Common myeloid progenitor, CD34-positive (primary cell): Measurements from ENCODE around the gene BMP7. TPM values are rescaled to one million over a fixed set of nuclear protein-coding genes. Genes with fewer than 3 reads are reported as not detected.

Experiments used
- CTCF ChIA-PET: fragments of 350-600 bp; sonication (Branson Sonifier 250); formaldehyde crosslinking; loops from one replicate; lab custom pipeline; 2021; ENCODE audit warnings: antibody characterized with exemption; lab: Charles Lee
- POLR2A ChIA-PET: fragments of 350-600 bp; sonication (Branson Sonifier 250); formaldehyde crosslinking; loops from one replicate; lab custom pipeline; 2021; ENCODE audit warnings: antibody characterized with exemption; lab: Charles Lee
- DNase-seq, 3 donors: peaks; one replicate each; pipeline versions ENCODE4 v3.0.0 to v3.0.0-alpha.2; 2013
- H3K27ac ChIP-seq, 2 experiments: 1 replicate in 1 of 2; 2 replicates in 1 of 2; pipeline ENCODE4 v1.7.0; 2013; ENCODE audit warnings: inconsistent platforms in 2 of 2, low read length in 2 of 2, mild to moderate bottlenecking in 2 of 2, low read depth in 1 of 2, moderate library complexity in 1 of 2; ENCODE audit not compliant: severe bottlenecking in 2 of 2, insufficient read depth in 1 of 2, poor library complexity in 1 of 2
- H3K27me3 ChIP-seq, 5 experiments: replicated peaks in 2 of 5; 1 replicate in 3 of 5; 2 replicates in 2 of 5; pipeline versions ENCODE4 v1.6.1 to v1.7.0; 2013; ENCODE audit warnings: low read length in 4 of 5, mild to moderate bottlenecking in 2 of 5, moderate library complexity in 2 of 5, inconsistent platforms in 1 of 5; ENCODE audit not compliant: insufficient read depth in 5 of 5, control insufficient read depth in 4 of 5
- H3K36me3 ChIP-seq, 4 experiments: 1 replicate in 2 of 4; 2 replicates in 2 of 4; pipeline versions ENCODE4 v1.6.1 to v1.7.0; 2013; ENCODE audit warnings: low read length in 3 of 4, control low read depth in 1 of 4, mild to moderate bottlenecking in 1 of 4; ENCODE audit not compliant: control insufficient read depth in 4 of 4, insufficient read depth in 4 of 4
- H3K4me1 ChIP-seq, 4 experiments: 1 replicate in 3 of 4; 2 replicates in 1 of 4; pipeline versions ENCODE4 v1.6.1 to v1.7.1; 2013; ENCODE audit warnings: low read length in 3 of 4, mild to moderate bottlenecking in 3 of 4, control low read depth in 1 of 4, inconsistent platforms in 1 of 4, moderate library complexity in 1 of 4; ENCODE audit not compliant: control insufficient read depth in 4 of 4, insufficient read depth in 4 of 4; ENCODE audit errors: control extremely low read depth in 1 of 4
- H3K4me3 ChIP-seq, 7 experiments: 1 replicate in 4 of 7; 2 replicates in 3 of 7; pipeline versions ENCODE4 v1.5.1 to v1.7.0; 2013; ENCODE audit warnings: mild to moderate bottlenecking in 7 of 7, low read length in 6 of 7, moderate library complexity in 6 of 7, inconsistent platforms in 2 of 7, low read depth in 2 of 7, control low read depth in 1 of 7; ENCODE audit not compliant: insufficient read depth in 4 of 7, control insufficient read depth in 1 of 7; ENCODE audit errors: extremely low read depth in 1 of 7
- H3K9me3 ChIP-seq, 5 experiments: 1 replicate in 4 of 5; 2 replicates in 1 of 5; pipeline versions ENCODE4 v1.6.1 to v1.7.1; 2013; ENCODE audit warnings: low read length in 4 of 5, mild to moderate bottlenecking in 2 of 5, inconsistent platforms in 1 of 5, low read depth in 1 of 5, moderate library complexity in 1 of 5; ENCODE audit not compliant: control insufficient read depth in 4 of 5, insufficient read depth in 2 of 5; ENCODE audit errors: control extremely low read depth in 1 of 5
- WGBS: methylation state at CpG from one replicate; pipeline ENCODE4 v1.1.5; 2013; ENCODE audit not compliant: insufficient coverage; 5-methylcytosine and 5-hydroxymethylcytosine counted together
- polyA plus RNA-seq: library from polyadenylated mRNA; unstranded; fragments of 120-200 nt; gene quantifications from one replicate; pipeline ENCODE4 v1.2.1, GENCODE V29; 2013

The BMP7 gene
- not detected for polyA plus RNA-seq

- peaks cover 11 to 99% (median 42%) of the 10 kb centered on the region in 5 experiments for H3K27me3 ChIP-seq
- WGBS = 2% methylated on average over 68 of the region's 84 CpGs
- DNase-seq = no peak
- H3K27ac ChIP-seq = no peak within 1 kb of the TSS
- peaks cover 0 to 2% (median 0%) of the 10 kb centered on the region in 5 experiments for H3K9me3 ChIP-seq
- H3K36me3 ChIP-seq = no peaks in the 10 kb centered on the region
- peaks cover 0 to 9% (median 3%) of the 10 kb centered on the region in 4 experiments for H3K4me1 ChIP-seq
- ChIA-PET POLR2A (no interaction called here), CTCF (no interaction called here)
- H3K4me3 ChIP-seq = peak within 1 kb of the TSS in 1 of 7 experiments; percentile 19
Observed at GRCh38 chr20:57266291-57267157, at the start of gene BMP7. Gene BMP7, minus strand, starts transcription at chr20:57266641. Its CDS starts 519 bp downstream, at chr20:57266122.

- H3K27ac ChIP-seq = no peak overlapping the region
- CTCF ChIA-PET = no interaction called here
- peaks cover 10 to 54% (median 16%) of the 10 kb centered on the region in 5 experiments for H3K27me3 ChIP-seq
- POLR2A ChIA-PET = no interaction called here
- H3K4me3 ChIP-seq = no peak overlapping the region
- DNase-seq = no peak
- H3K9me3 ChIP-seq = no peaks in the 10 kb centered on the region
- no peaks in the 10 kb centered on the region for H3K36me3 ChIP-seq
- 86% methylated on average over 5 of the region's 8 CpGs for WGBS
- no peaks in the 10 kb centered on the region for H3K4me1 ChIP-seq
Observed at GRCh38 chr20:57315976-57316480, 49.6 kb upstream of the BMP7 start.

- no peak for DNase-seq
- ChIA-PET POLR2A (no interaction called here), CTCF (no interaction called here)
- peaks cover 8 to 53% (median 16%) of the 10 kb centered on the region in 5 experiments for H3K27me3 ChIP-seq
- H3K4me3 ChIP-seq = no peak overlapping the region
- no peak overlapping the region for H3K27ac ChIP-seq
- no peaks in the 10 kb centered on the region for H3K4me1 ChIP-seq
- 88% methylated on average over 4 of the region's 8 CpGs for WGBS
- no peaks in the 10 kb centered on the region for H3K36me3 ChIP-seq
- H3K9me3 ChIP-seq = no peaks in the 10 kb centered on the region
Observed at GRCh38 chr20:57315083-57315975, 48.9 kb upstream of the BMP7 start.

- no peak for DNase-seq
- no peaks in the 10 kb centered on the region for H3K36me3 ChIP-seq
- peaks cover 5 to 56% (median 15%) of the 10 kb centered on the region in 5 experiments for H3K27me3 ChIP-seq
- no peaks in the 10 kb centered on the region for H3K9me3 ChIP-seq
- no peaks in the 10 kb centered on the region for H3K4me1 ChIP-seq
- POLR2A ChIA-PET = interaction anchor here (0.6 kb wide), 1 partner anchor 525 kb away, joined by 3 read pairs; no protein-coding TSS in a partner anchor
- CTCF ChIA-PET = no interaction called here
- 100% methylated on average over 2 of the region's 5 CpGs for WGBS
- no peak overlapping the region for H3K27ac ChIP-seq
- no peak overlapping the region for H3K4me3 ChIP-seq
Observed at GRCh38 chr20:57313951-57314350, 47.5 kb upstream of the BMP7 start.

- ChIA-PET POLR2A (no interaction called here), CTCF (no interaction called here)
- H3K9me3 ChIP-seq = no peaks in the 10 kb centered on the region
- peaks cover 5 to 57% (median 15%) of the 10 kb centered on the region in 5 experiments for H3K27me3 ChIP-seq
- no peak overlapping the region for H3K27ac ChIP-seq
- DNase-seq = no peak
- H3K4me1 ChIP-seq = no peaks in the 10 kb centered on the region
- H3K4me3 ChIP-seq = no peak overlapping the region
- 66% methylated on average over 3 of the region's 5 CpGs for WGBS
- no peaks in the 10 kb centered on the region for H3K36me3 ChIP-seq
Observed at GRCh38 chr20:57313230-57313629, 46.8 kb upstream of the BMP7 start.

- 87% methylated on average over 5 of the region's 6 CpGs for WGBS
- Histone ChIP-seq H3K4me1 (no peaks in the 10 kb centered on the region), H3K9me3 (no peaks in the 10 kb centered on the region), H3K4me3 (no peak overlapping the region), H3K27ac (no peak overlapping the region), H3K36me3 (no peaks in the 10 kb centered on the region), H3K27me3 (peaks cover 5 to 62% (median 20%) of the 10 kb centered on the region in 5 experiments)
- DNase-seq = no peak
- ChIA-PET POLR2A (no interaction called here), CTCF (no interaction called here)
Observed at GRCh38 chr20:57312138-57312537, 45.7 kb upstream of the BMP7 start.
